Measurements from ENCODE around the gene MUS81.
A peak's percentile ranks its signal among the peaks of the same experiment; 100 is the strongest.
"Not testable (repeated sequence)": the region's sequence is repeated elsewhere in the genome, so short reads cannot be mapped to it uniquely, and the experiment has no call there.

MUS81 gene

DNA sequence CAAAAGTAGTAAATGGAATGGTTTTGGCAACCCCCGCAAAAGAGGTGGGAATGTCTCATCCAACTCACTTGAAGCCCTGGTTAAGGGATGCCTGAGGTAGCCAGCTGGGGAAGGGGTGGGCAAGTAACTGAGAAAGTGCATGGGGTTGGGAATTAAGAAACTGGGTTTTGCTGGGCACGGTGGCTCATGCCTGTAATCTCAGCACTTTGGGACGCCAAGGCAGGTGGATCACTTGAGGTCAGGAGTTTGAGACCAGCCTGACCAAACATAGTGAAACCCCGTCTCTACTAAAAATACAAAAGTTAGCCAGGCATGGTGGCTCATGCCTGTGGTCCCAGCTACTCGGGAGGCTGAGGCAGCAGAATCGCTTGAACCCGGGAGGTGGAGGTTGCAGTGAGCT, 11.5 kb upstream of the MUS81 start:
- not testable (repeated sequence) for DNase-seq (ENCODE audit: low read depth in 3 of 3)

DNA sequence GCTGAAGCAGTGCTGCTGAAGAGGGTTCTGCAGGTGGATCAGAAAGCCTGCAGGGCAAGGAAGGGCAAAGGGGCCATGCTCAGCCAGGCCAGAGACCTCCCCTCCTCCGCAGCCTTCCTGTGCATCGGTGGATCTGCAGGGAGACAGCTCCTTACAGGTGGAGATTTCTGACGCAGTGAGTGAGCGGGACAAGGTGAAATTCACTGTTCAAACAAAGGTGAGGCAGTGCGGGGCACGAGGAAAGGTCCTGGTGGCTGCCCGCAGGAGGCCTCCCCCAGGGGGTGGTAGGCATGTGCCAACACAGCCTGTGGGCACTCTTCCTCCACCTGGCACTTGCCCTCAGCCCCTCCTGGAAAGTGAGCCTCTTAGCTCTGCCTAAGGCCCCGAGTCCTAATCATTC, 10.9 kb upstream of the MUS81 start:
- DNase-seq (ENCODE audit: low read depth in 3 of 3), result no peak

DNA sequence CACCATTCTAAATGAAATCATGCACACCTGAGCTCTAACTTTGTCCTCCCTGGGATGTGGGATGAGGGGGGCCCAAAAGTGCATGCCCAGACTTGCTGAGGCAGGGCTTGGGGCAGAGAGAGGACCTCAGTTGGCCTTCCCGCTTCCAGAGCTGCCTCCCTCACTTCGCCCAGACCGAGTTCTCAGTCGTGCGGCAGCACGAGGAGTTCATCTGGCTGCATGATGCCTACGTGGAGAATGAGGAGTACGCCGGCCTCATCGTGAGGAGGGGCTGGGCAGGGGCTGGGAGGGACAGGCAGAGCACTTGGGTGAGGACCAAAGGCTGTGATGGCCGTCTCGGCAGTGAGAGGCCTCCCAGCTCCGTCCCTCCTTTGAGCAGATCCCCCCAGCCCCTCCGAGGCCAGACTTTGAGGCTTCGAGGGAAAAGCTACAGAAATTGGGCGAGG, 10.4 kb upstream of the MUS81 start:
- DNase-seq (ENCODE audit: low read depth in 3 of 3), result no peak

- no peak for DNase-seq (ENCODE audit: low read depth in 3 of 3)
These were observed 9.8 kb upstream of the MUS81 start for GRCh38 chr11:65850217-65851082.

DNA sequence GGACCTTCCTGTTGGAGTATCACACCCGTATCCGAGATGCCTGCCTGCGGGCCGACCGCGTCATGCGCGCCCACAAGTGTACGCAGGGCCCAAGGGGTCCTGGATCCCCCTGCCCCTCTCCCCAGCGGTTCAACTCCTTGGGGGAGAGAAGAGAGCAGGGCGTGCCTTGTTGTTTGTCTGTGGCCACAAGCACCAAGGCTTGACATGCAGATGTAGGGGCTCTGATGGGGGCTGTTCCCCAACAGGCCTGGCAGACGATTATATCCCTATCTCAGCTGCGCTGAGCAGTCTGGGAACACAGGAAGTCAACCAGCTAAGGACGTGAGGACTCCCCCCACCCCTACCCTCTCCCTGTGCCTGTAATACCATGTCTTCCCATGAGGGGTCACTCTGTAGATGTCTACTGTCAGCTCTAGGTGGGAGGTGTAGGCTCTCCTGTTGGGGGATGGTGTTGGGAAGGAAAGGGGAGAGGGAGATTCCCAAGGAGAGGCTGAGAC, 9.1 kb upstream of the MUS81 start:
- no peak for DNase-seq (ENCODE audit: low read depth in 3 of 3)

DNA sequence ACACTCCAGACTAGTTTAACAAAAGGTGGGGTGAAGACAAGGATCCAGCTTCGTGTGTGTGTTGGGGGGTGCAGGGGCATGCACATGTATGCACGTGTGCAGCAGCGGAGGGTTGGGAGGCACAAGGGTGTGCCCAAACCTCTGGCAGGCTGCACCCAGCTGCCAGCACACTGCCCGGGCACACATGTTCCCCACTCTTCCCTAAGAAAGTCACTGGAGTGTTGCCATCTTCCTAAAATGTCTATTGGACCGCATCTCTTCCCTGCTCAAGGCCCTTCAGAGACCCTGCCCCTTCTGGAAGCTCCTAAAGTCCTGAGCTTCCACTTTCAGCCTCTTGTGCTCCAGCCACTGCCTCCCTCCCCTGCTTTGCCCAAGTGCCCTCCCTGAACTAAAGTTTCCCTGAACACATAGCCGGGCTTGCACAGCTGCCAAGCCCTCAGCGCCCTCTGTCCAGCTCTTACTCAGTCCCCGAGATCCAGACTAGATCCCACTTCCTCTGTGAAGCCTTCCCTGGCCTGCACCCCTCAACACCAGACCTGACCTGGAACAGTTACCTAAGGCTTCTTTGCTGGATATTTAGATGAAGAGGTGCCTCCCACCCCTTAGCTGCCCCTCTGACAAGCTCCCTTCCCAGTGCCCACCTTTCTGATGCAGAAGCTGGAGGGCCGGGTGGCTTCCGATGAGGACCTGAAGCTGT, 8.3 kb upstream of the MUS81 start:
- no peak for DNase-seq (ENCODE audit: low read depth in 3 of 3)

DNA sequence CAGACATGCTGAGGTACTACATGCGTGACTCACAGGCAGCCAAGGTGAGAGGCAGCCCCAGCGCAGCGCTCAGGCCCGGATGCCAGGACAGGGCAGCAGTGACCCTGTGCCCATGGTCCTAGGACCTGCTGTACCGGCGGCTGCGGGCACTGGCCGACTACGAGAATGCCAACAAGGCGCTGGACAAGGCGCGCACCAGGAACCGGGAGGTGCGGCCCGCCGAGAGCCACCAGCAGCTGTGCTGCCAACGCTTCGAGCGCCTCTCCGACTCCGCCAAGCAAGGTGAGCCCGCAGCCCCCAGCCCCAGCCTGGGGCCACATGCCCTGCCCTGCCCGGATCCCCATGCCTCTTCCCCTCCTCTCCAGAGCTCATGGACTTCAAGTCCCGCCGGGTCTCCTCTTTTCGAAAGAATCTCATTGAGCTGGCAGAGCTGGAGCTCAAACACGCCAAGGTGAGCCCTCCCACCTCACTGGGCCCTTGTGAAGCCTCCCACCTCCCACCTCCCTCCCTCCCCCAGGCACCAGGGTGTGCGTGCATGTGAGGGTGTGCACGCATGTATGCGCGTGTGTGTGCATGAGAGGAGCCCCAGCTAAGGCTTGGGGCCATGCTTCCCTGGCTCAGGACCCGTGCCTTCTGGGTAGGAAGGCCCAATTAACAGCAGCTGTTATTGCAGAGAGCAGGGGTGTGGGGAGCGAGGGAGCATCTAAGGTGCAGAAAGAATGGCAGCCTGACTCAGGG, 7.6 kb upstream of the MUS81 start:
- DNase-seq (ENCODE audit: low read depth in 3 of 3), result no peak

DNA sequence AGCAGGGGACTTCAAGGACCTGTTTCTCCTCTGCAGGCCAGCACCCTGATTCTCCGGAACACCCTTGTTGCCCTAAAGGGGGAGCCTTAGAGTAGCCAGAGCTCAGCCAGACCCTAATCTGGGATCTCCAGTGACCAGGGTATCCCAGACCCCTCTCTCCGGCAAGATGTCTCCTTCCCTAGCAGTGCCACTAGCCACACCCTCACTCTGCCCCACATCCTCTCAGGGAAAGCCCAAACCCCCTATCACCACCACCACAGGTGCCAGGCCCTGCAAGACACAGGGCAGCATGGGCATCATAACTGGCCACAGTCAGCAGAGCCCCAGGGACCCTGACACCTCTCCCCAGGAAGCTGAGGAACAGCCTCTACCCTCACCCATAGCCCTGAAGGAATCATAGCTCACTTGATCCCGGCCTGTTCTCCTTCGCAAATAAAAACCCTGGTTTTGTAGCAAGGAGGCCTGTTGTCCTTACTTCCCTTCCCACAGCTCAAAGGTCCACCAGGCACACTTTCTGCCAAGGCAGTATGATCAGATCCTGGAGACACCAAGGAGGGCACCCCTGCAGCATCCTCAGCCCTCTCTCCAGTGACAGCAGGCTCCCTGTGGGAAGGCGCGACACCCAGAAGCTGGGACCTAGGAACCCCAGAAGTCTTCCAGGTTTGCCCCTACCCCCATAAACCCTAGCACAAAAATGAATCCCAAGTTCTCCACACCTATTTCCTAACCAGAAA, 6.8 kb upstream of the MUS81 start:
- no peak for DNase-seq (ENCODE audit: low read depth in 3 of 3)

GRCh38 chr11:65854161-65854592, 6.1 kb upstream of the MUS81 start:
- no peak for DNase-seq (ENCODE audit: low read depth in 3 of 3)

- DNase-seq (ENCODE audit: low read depth in 3 of 3), result no peak
These were observed 5.1 kb upstream of the MUS81 start for GRCh38 chr11:65854852-65855837.

- DNase-seq (ENCODE audit: low read depth in 3 of 3), result no peak
These were observed 4.3 kb upstream of the MUS81 start for GRCh38 chr11:65855927-65856363.

DNA sequence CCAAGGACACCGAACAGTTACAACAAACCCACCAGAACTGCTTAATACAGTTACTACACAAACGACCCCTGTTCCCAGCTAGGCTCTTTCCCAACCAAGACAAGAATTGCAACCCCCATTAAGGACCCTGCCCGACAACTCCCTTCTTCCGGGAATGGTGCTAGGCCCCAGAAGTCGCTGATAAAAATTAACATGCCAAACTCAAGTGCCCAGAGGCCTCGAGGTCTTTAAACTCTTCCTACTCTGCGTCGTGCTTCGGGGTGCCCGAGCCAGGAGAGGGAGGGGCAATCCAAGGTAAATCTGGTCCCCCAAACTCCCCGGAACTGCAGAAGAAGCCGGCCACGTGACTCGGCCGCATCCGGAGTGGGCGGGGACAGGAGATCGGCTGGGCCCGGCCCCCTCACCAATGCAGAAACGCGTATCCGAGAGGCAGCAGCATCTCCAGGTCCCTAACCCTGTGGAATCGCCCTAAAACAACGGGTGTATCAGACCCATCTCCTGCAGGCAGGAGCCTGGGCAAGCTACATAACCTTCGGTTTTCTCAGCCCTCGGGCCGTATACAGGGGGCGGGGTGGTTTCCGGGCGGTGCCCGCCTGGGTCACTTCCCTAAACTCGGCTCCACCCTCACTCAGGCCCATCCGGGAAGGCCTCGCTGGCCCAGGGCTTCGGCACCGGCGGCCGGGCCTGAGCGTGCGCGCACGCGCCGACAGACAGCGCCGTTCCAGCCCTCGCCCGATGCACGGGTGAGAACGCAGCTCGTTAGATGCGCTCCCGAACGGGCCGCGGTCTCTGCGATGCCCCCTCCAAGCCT, 3.3 kb upstream of the MUS81 start:
- peak; percentile 66 to 74 (median 67) for DNase-seq (ENCODE audit: low read depth in 3 of 3)

GRCh38 chr11:65857500-65857852, 2.8 kb upstream of the MUS81 start:
- DNase-seq (ENCODE audit: low read depth in 3 of 3), result peak in 2 of 3 experiments; percentile 45 to 46

GRCh38 chr11:65857853-65858680, 2.2 kb upstream of the MUS81 start, which contains the start of gene CFL1:
TSS of gene CFL1 (minus strand) at chr11:65858180. CDS start at chr11:65858099, 81 bp downstream.
- peak; percentile 90 to 94 (median 94) for DNase-seq (ENCODE audit: low read depth in 3 of 3)

DNA sequence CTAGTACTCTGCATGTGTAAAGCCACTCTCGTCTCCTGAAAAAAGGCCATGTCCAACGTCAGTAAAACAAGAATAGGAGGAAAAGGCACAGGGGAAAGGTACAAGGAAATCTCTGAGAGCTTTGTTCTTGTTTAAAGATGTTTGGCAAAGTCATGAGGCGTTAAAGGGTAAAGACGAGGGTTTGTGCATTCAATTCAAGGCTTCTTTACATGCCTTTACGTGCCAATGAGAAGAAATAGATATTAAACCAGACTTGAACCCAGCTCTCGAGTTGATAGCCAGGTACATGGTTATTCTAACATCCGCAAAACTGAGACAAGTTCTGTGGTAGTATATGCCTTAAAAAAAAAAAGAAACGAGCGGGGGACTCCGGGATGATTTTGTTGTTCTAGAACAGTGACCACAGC, 1.5 kb upstream of the MUS81 start:
- DNase-seq (ENCODE audit: low read depth in 3 of 3), result no peak

GRCh38 chr11:65859095-65859811, 980 bp upstream of the MUS81 start:
- DNase-seq (ENCODE audit: low read depth in 3 of 3), result peak; percentile 93 to 96 (median 95)

DNA sequence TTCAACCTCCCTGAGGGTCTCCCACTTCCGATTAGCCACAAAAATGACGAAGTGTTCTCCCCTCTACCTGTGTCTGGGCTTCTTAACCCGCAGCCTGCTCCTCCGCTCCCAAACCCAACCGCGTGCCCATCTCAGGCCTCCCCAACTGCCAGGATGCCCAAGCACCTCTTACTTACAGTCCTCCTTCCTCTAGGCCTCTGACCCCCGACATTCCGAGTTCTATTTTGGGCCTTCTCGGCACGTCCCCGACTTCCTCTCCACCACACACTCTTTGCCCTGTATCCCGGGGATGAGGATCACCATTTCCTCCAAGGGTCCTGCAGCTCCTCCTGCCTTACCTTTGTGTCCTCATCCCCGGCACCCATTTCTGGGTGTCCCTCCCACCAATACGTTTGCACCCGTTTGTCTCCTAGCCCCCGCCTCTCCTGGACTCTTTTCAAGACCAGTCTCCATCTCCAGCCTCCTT, 388 bp upstream of the MUS81 start:
- DNase-seq (ENCODE audit: low read depth in 3 of 3), result no peak

- no peak for DNase-seq (ENCODE audit: low read depth in 3 of 3)
These were observed 902 bp downstream of the MUS81 start for GRCh38 chr11:65861165-65861505.

All from stimulated activated CD4-positive, alpha-beta T cell treated with anti-CD3 and anti-CD28 coated beads, TNF-alpha, amount 100 ng/mL, for 4 hours (primary cell).